ENCODE data around the gene TASP1. TPM values are rescaled to one million over a fixed set of nuclear protein-coding genes. Genes with fewer than 3 reads are reported as not detected.

Gene TASP1
- total RNA-seq, 4 donors from 2014 or later, result 14.3 to 17.1 (median 15.6) TPM

GRCh38 chr20:13586133-13586532, 52.6 kb downstream of the TASP1 start:
- no peaks in the 10 kb centered on the region for H3K4me1 ChIP-seq
- no peaks in the 10 kb centered on the region for H3K27me3 ChIP-seq
- peaks cover 0 to 48% (median 0%) of the 10 kb centered on the region in 3 donors for H3K36me3 ChIP-seq
- no peak overlapping the region for H3K27ac ChIP-seq
- no peak for DNase-seq (ENCODE audit: low spot score in 2 of 2)
- H3K4me3 ChIP-seq, result no peak overlapping the region
- peaks cover 0 to 22% (median 0%) of the 10 kb centered on the region in 4 donors for H3K9me3 ChIP-seq
- TF ChIP-seq POLR2A (IDR thresholded peaks at IDR 0.05), result no peak
- no peak for TF ChIP-seq CTCF (IDR thresholded peaks at IDR 0.05)
- no peak for TF ChIP-seq EP300 (IDR thresholded peaks at IDR 0.05)

GRCh38 chr20:13581451-13581850, 57.3 kb downstream of the TASP1 start:
- DNase-seq (ENCODE audit: low spot score in 2 of 2), result no peak
- H3K27me3 ChIP-seq, result no peaks in the 10 kb centered on the region
- peaks cover 0 to 17% (median 0%) of the 10 kb centered on the region in 4 donors for H3K9me3 ChIP-seq
- H3K36me3 ChIP-seq, result peaks cover 0 to 62% (median 3%) of the 10 kb centered on the region in 3 donors
- no peaks in the 10 kb centered on the region for H3K4me1 ChIP-seq
- 90 to 92% methylated on average over 3 of the region's 3 CpGs for WGBS, 2 donors
- TF ChIP-seq POLR2A (IDR thresholded peaks at IDR 0.05) (no peak), CTCF (IDR thresholded peaks at IDR 0.05) (no peak), EP300 (IDR thresholded peaks at IDR 0.05) (no peak)
- no peak overlapping the region for H3K27ac ChIP-seq
- H3K4me3 ChIP-seq, result no peak overlapping the region

- 89 to 92% methylated on average over 5 of the region's 5 CpGs for WGBS, 2 donors
- no peaks in the 10 kb centered on the region for H3K4me1 ChIP-seq
- no peaks in the 10 kb centered on the region for H3K27me3 ChIP-seq
- no peak for DNase-seq (ENCODE audit: low spot score in 2 of 2)
- no peak for TF ChIP-seq CTCF (IDR thresholded peaks at IDR 0.05)
- TF ChIP-seq POLR2A (IDR thresholded peaks at IDR 0.05), result no peak
- no peak for TF ChIP-seq EP300 (IDR thresholded peaks at IDR 0.05)
- H3K4me3 ChIP-seq, result no peak overlapping the region
- H3K9me3 ChIP-seq, result peaks cover 0 to 13% (median under 1%) of the 10 kb centered on the region in 4 donors
- H3K27ac ChIP-seq, result no peak overlapping the region
- H3K36me3 ChIP-seq, result peaks cover 0 to 61% (median 3%) of the 10 kb centered on the region in 3 donors
Measured at GRCh38 chr20:13580707-13581106, 58.0 kb downstream of the TASP1 start.

GRCh38 chr20:13574071-13574470, 64.7 kb downstream of the TASP1 start:
- H3K36me3 ChIP-seq, result peaks cover 2 to 38% (median 3%) of the 10 kb centered on the region in 3 donors
- no peaks in the 10 kb centered on the region for H3K4me1 ChIP-seq
- H3K4me3 ChIP-seq, result no peak overlapping the region
- DNase-seq (ENCODE audit: low spot score in 2 of 2), result no peak
- 93 to 94% methylated on average over 2 of the region's 2 CpGs for WGBS, 2 donors
- H3K9me3 ChIP-seq, result peaks cover 0 to 8% (median 2%) of the 10 kb centered on the region in 4 donors
- TF ChIP-seq CTCF (IDR thresholded peaks at IDR 0.05) (no peak), POLR2A (IDR thresholded peaks at IDR 0.05) (no peak), EP300 (IDR thresholded peaks at IDR 0.05) (no peak)
- no peak overlapping the region for H3K27ac ChIP-seq
- no peaks in the 10 kb centered on the region for H3K27me3 ChIP-seq

GRCh38 chr20:13571662-13572061, 67.1 kb downstream of the TASP1 start:
- H3K4me3 ChIP-seq, result no peak overlapping the region
- peaks cover 0 to 37% (median 2%) of the 10 kb centered on the region in 3 donors for H3K36me3 ChIP-seq
- H3K27ac ChIP-seq, result no peak overlapping the region
- H3K9me3 ChIP-seq, result peaks cover 0 to 10% (median 2%) of the 10 kb centered on the region in 4 donors
- 76 to 86% methylated on average over 2 of the region's 2 CpGs for WGBS, 2 donors
- H3K27me3 ChIP-seq, result no peaks in the 10 kb centered on the region
- no peak for DNase-seq (ENCODE audit: low spot score in 2 of 2)
- TF ChIP-seq POLR2A (IDR thresholded peaks at IDR 0.05) (no peak), EP300 (IDR thresholded peaks at IDR 0.05) (no peak), CTCF (IDR thresholded peaks at IDR 0.05) (no peak)
- no peaks in the 10 kb centered on the region for H3K4me1 ChIP-seq

All from tibial nerve (tissue), 4 donors.